Measurements from ENCODE around the gene KLF11.

GRCh38 chr2:10103179-10103578 lies 59.8 kb downstream of the KLF11 start:
- no peak for TF ChIP-seq MXI1 (conservative IDR thresholded peaks at IDR 0.05; ENCODE audit: poor library complexity, severe bottlenecking)
- TF ChIP-seq, protein P1, sequence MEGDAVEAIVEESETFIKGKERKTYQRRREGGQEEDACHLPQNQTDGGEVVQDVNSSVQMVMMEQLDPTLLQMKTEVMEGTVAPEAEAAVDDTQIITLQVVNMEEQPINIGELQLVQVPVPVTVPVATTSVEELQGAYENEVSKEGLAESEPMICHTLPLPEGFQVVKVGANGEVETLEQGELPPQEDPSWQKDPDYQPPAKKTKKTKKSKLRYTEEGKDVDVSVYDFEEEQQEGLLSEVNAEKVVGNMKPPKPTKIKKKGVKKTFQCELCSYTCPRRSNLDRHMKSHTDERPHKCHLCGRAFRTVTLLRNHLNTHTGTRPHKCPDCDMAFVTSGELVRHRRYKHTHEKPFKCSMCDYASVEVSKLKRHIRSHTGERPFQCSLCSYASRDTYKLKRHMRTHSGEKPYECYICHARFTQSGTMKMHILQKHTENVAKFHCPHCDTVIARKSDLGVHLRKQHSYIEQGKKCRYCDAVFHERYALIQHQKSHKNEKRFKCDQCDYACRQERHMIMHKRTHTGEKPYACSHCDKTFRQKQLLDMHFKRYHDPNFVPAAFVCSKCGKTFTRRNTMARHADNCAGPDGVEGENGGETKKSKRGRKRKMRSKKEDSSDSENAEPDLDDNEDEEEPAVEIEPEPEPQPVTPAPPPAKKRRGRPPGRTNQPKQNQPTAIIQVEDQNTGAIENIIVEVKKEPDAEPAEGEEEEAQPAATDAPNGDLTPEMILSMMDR (IDR thresholded peaks at IDR 0.05; ENCODE audit: poor library complexity, severe bottlenecking) = no peak
